HepG2 (cell line): ENCODE results near the gene AIP. TPM values are rescaled to one million over a fixed set of nuclear protein-coding genes. Genes with fewer than 3 reads are reported as not detected.
A peak's percentile ranks its signal among the peaks of the same experiment; 100 is the strongest.

Experiments
- ARID3A ChIP-seq: IDR thresholded peaks from 2 replicates; pipeline ENCODE4 v1.6.1; 2012; ENCODE audit warnings: low read depth, low read length, improper control_type of control experiment
- ATF1 ChIP-seq: IDR thresholded peaks from 2 replicates; pipeline ENCODE4 v1.6.1; 2016; ENCODE audit warnings: mild to moderate bottlenecking, control low read depth
- E2F5 ChIP-seq: sonication (generic); formaldehyde crosslinking; conservative IDR thresholded peaks from 2 replicates; pipeline ENCODE4 v1.4.0; 2020; ENCODE audit warnings: missing genetic modification reagents
- FOXJ3 ChIP-seq: sonication (generic); formaldehyde crosslinking; IDR thresholded peaks from 2 replicates; pipeline ENCODE4 v1.4.0; 2020; ENCODE audit warnings: missing genetic modification reagents, mild to moderate bottlenecking, borderline replicate concordance
- GPBP1L1 ChIP-seq: sonication (generic); formaldehyde crosslinking; IDR thresholded peaks from 2 replicates; pipeline ENCODE4 v1.5.0; 2020; ENCODE audit warnings: mild to moderate bottlenecking, missing genetic modification reagents
- HOXA9 ChIP-seq: sonication (generic); formaldehyde crosslinking; IDR thresholded peaks from 2 replicates; pipeline ENCODE4 v1.8.1; 2022; ENCODE audit warnings: missing genetic modification reagents, mild to moderate bottlenecking, moderate library complexity, borderline replicate concordance
- MEF2D ChIP-seq: sonication (generic); formaldehyde crosslinking; IDR thresholded peaks from 2 replicates; pipeline ENCODE4 v1.5.1; 2020; ENCODE audit warnings: mild to moderate bottlenecking, missing genetic modification reagents
- NCOA5 ChIP-seq: sonication (generic); formaldehyde crosslinking; IDR thresholded peaks from 2 replicates; pipeline ENCODE4 v1.4.0; 2020; ENCODE audit warnings: missing genetic modification reagents
- NFE2L1 ChIP-seq: sonication (generic); formaldehyde crosslinking; IDR thresholded peaks from 2 replicates; pipeline ENCODE4 v1.4.0; 2020; ENCODE audit warnings: missing genetic modification reagents, mild to moderate bottlenecking, borderline replicate concordance
- NR2F6 ChIP-seq, 2 experiments: IDR thresholded peaks; 2 replicates each; pipeline ENCODE4 v1.6.1; 2016; ENCODE audit warnings: antibody characterized with exemption in 1 of 2, mild to moderate bottlenecking in 1 of 2
- SNAI1 ChIP-seq: sonication (generic); formaldehyde crosslinking; IDR thresholded peaks from 2 replicates; pipeline ENCODE4 v1.5.0; 2020; ENCODE audit warnings: mild to moderate bottlenecking, missing genetic modification reagents, borderline replicate concordance
- SRSF9 ChIP-seq: fragments of 200-400 bp; formaldehyde crosslinking; IDR thresholded peaks from 2 replicates; pipeline ENCODE4 v1.6.1; 2018; ENCODE audit warnings: borderline replicate concordance, mild to moderate bottlenecking, low read depth, low read length; ENCODE audit not compliant: insufficient read depth, poor library complexity, severe bottlenecking
- TFAP4 ChIP-seq: sonication (generic); IDR thresholded peaks from 2 replicates; pipeline ENCODE4 v1.6.1; 2016; ENCODE audit warnings: low read depth, borderline replicate concordance
- ZFP36 ChIP-seq: fragments of 150-350 bp; IDR thresholded peaks from 2 replicates; pipeline ENCODE4 v1.6.1; 2018; ENCODE audit warnings: borderline replicate concordance, low read length, low read depth; ENCODE audit not compliant: partially characterized antibody
- ZNF253 ChIP-seq: sonication (generic); formaldehyde crosslinking; IDR thresholded peaks from 2 replicates; pipeline ENCODE4 v1.8.0; 2022; ENCODE audit warnings: mild to moderate bottlenecking, missing genetic modification reagents, borderline replicate concordance
- ZNF329 ChIP-seq: sonication (generic); formaldehyde crosslinking; IDR thresholded peaks from 2 replicates; pipeline ENCODE4 v1.9.0; 2021; ENCODE audit warnings: low read depth, mild to moderate bottlenecking, missing genetic modification reagents
- ZNF513 ChIP-seq: sonication (generic); formaldehyde crosslinking; conservative IDR thresholded peaks from 2 replicates; pipeline ENCODE4 v1.5.0; 2020; ENCODE audit warnings: missing genetic modification reagents
- ZNF724P ChIP-seq: sonication (generic); formaldehyde crosslinking; IDR thresholded peaks from 2 replicates; pipeline ENCODE4 v1.8.0; 2022; ENCODE audit warnings: missing genetic modification reagents, borderline replicate concordance
- ZNF749 ChIP-seq: sonication (generic); formaldehyde crosslinking; IDR thresholded peaks from 2 replicates; pipeline ENCODE4 v1.8.0; 2022; ENCODE audit warnings: mild to moderate bottlenecking, missing genetic modification reagents, moderate library complexity, borderline replicate concordance
- polyA plus RNA-seq, 8 experiments: library from polyadenylated mRNA; depleted of rRNA in 3 of 8; stranded (reverse) in 7 of 8; unstranded in 1 of 8; fragments of >200 nt; fragmentation: Illumina TruSeq in 4 of 8; extraction: Trizol in 4 of 8; gene quantifications; 2 replicates each; pipeline versions ENCODE4 v1.2.1 to v1.2.3, GENCODE V29; 2011 to 2016; ENCODE audit warnings: low read depth in 4 of 8, missing spikeins in 1 of 8, mixed read lengths in 1 of 8; ENCODE audit not compliant: insufficient read depth in 1 of 8
- total RNA-seq, 5 experiments: library from RNA; depleted of rRNA; stranded (reverse); fragments of >200 nt; fragmentation: Illumina TruSeq; extraction: Trizol; gene quantifications; 2 replicates each; pipeline ENCODE4 v1.2.3, GENCODE V29; 2016; ENCODE audit warnings: low read depth in 1 of 5
- TF ChIP-seq, protein P1 (sequence below): sonication (generic); formaldehyde crosslinking; IDR thresholded peaks from 2 replicates; pipeline ENCODE4 v1.4.0; 2020; ENCODE audit warnings: missing genetic modification reagents

The AIP gene
- total and polyA plus RNA-seq, 2 of the 13 experiments (the other 11 are each of a cell fraction or from before 2014, with no cell fraction given) = 51.8 to 110 TPM

DNA sequence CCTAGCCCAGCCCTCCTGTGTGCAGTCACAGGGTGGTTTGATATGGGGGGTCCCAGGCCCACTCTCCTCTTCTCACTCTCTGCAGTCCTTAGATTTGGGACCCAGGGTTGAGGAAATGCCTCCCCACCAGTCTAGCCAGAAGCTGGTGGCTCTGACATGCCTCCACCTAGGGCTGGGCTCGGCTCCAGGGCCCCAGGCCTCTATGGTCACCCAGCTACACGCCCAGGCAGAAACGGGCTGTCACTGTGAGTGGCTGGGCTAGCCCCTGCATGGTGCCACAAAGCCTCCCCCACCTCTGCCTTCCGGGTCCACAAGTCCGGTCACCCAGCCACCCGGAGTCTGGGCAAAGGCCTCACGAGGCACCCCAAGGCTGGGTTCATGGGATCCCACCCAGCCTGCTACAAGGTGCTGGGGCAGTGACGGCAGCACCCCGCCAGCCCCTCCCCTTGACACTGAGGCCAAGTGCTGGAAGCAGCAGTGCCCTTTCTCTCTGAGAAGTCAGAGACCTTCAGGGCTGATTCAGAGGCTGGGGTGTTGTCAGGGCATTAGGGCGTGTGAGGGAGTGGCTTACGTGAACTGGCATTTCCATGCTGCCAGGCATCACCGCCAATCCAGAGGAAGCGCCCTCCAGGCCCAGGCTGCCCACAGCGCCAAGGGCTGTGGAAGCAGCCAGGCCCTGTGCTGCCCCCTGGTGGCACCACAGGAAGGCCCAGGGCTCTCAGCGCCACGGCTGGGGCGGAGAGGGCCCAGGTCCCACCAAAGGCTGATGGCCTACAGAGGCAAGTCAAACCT lies 23.0 kb downstream of the AIP start (continued):
- TF ChIP-seq ARID3A (no peak), FOXJ3 (CRISPR knock-in tag) (no peak), E2F5 (no peak), ZNF513 (CRISPR knock-in tag) (no peak), NR2F6 (IDR thresholded peaks at IDR 0.05) (no peak; the same call in 1 of the 2 replicates), NR2F6 (CRISPR knock-in tag; IDR thresholded peaks at IDR 0.05) (no peak), ZNF329 (CRISPR knock-in tag) (no peak), NFE2L1 (CRISPR knock-in tag) (no peak), ZNF253 (CRISPR knock-in tag) (no peak), ZNF749 (CRISPR knock-in tag) (no peak), MEF2D (peak; percentile 55; the same call in 1 of the 2 replicates), ZNF724P (CRISPR knock-in tag) (no peak), TFAP4 (peak; percentile 30; the same call in 1 of the 2 replicates), HOXA9 (CRISPR knock-in tag) (peak; percentile 35; the same call in 1 of the 2 replicates), GPBP1L1 (no peak), SRSF9 (no peak), ATF1 (no peak), ZFP36 (no peak), NCOA5 (no peak), SNAI1 (CRISPR knock-in tag) (no peak)
- TF ChIP-seq, protein P1, sequence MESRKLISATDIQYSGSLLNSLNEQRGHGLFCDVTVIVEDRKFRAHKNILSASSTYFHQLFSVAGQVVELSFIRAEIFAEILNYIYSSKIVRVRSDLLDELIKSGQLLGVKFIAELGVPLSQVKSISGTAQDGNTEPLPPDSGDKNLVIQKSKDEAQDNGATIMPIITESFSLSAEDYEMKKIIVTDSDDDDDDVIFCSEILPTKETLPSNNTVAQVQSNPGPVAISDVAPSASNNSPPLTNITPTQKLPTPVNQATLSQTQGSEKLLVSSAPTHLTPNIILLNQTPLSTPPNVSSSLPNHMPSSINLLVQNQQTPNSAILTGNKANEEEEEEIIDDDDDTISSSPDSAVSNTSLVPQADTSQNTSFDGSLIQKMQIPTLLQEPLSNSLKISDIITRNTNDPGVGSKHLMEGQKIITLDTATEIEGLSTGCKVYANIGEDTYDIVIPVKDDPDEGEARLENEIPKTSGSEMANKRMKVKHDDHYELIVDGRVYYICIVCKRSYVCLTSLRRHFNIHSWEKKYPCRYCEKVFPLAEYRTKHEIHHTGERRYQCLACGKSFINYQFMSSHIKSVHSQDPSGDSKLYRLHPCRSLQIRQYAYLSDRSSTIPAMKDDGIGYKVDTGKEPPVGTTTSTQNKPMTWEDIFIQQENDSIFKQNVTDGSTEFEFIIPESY = peak; percentile 94; the same call in 1 of the 2 replicates
